Mammary epithelial cell (primary cell): ENCODE data around the gene KSR2.

Experiments
- EZH2 ChIP-seq: IDR thresholded peaks from 2 replicates; pipeline ENCODE4 v1.6.1; 2012; ENCODE audit warnings: low read length, inconsistent platforms, borderline replicate concordance
- TF ChIP-seq, protein P1 (sequence below), 2 donors: IDR thresholded peaks in 1 of 2; conservative IDR thresholded peaks in 1 of 2; 2 replicates each; pipeline ENCODE4 v1.5.1; 2011 to 2012; ENCODE audit warnings: inconsistent platforms in 2 of 2, low read length in 2 of 2, mild to moderate bottlenecking in 2 of 2, control low read depth in 1 of 2, low read depth in 1 of 2; ENCODE audit not compliant: insufficient read depth in 1 of 2; ENCODE audit errors: extremely low read depth in 1 of 2

DNA sequence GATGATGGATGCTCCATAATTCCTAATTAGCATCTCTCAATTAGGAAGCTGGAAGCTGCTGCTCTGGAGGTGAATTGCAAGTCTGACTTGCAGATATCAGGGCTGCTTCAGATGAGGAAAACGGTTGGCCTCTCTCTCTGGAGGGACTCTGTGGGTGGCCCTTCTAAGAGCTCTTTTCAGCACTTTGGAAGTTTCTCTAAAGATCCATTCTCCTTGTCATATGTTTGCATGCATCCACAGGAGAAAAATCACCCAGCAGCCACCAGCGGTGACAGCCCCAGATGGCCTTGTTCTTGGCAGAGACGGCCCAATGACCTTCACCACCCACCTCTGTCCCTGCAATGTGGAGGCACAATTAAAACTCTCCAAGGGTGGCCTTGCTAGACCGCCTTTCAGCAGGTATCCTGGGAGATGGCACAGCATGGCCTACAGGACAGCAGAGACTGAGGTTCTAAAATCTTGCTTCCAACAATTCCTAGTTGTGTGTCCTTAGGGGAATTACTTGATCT lies 42.3 kb downstream of the KSR2 start:
- TF ChIP-seq, protein P1, sequence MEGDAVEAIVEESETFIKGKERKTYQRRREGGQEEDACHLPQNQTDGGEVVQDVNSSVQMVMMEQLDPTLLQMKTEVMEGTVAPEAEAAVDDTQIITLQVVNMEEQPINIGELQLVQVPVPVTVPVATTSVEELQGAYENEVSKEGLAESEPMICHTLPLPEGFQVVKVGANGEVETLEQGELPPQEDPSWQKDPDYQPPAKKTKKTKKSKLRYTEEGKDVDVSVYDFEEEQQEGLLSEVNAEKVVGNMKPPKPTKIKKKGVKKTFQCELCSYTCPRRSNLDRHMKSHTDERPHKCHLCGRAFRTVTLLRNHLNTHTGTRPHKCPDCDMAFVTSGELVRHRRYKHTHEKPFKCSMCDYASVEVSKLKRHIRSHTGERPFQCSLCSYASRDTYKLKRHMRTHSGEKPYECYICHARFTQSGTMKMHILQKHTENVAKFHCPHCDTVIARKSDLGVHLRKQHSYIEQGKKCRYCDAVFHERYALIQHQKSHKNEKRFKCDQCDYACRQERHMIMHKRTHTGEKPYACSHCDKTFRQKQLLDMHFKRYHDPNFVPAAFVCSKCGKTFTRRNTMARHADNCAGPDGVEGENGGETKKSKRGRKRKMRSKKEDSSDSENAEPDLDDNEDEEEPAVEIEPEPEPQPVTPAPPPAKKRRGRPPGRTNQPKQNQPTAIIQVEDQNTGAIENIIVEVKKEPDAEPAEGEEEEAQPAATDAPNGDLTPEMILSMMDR (conservative IDR thresholded peaks at IDR 0.05 in 1 of 2, IDR thresholded peaks at IDR 0.05 in 1 of 2; ENCODE audit: extremely low read depth in 1 of 2, insufficient read depth in 1 of 2, low read depth in 1 of 2, low read length in 2 of 2): no peak
- no peak for TF ChIP-seq EZH2
